ENCODE data around the gene HEPACAM. TPM values are rescaled to one million over a fixed set of nuclear protein-coding genes. Genes with fewer than 3 reads are reported as not detected.

The HEPACAM gene
- total RNA-seq, 4 donors from 2014 or later, result not detected

DNA sequence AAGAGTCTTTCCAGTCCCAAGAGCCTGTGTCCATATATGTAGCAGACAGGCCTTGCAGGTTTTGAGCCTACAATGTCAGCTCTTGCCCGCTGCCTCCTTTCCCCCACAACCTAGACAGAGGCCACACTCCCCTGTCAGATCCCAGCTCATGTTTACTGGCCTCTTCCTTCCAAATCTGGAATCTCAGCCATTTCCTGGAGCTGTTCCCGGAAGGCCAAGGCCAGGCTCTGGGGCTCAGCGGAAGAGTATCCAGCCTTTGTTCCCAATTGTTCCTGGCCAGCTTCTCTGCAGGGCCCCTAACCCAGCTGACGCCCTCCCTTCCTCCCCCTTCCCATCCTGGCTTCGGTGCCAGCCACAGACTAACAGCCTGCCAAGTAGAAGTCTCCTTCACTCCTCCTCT is 37.1 kb downstream of the HEPACAM start:
- Histone ChIP-seq H3K27ac (peak overlapping the region; percentile 32 to 61), H3K9me3 (no peaks in the 10 kb centered on the region), H3K4me1 (no peaks in the 10 kb centered on the region), H3K4me3 (no peak overlapping the region), H3K36me3 (no peaks in the 10 kb centered on the region), H3K27me3 (no peaks in the 10 kb centered on the region)
- peak in 1 of 2 donors; percentile 54 for DNase-seq
- intact Hi-C loops (cut with DNase I; ENCODE audit: low total_unique reads), result no loop called here
- TF ChIP-seq, protein P1, sequence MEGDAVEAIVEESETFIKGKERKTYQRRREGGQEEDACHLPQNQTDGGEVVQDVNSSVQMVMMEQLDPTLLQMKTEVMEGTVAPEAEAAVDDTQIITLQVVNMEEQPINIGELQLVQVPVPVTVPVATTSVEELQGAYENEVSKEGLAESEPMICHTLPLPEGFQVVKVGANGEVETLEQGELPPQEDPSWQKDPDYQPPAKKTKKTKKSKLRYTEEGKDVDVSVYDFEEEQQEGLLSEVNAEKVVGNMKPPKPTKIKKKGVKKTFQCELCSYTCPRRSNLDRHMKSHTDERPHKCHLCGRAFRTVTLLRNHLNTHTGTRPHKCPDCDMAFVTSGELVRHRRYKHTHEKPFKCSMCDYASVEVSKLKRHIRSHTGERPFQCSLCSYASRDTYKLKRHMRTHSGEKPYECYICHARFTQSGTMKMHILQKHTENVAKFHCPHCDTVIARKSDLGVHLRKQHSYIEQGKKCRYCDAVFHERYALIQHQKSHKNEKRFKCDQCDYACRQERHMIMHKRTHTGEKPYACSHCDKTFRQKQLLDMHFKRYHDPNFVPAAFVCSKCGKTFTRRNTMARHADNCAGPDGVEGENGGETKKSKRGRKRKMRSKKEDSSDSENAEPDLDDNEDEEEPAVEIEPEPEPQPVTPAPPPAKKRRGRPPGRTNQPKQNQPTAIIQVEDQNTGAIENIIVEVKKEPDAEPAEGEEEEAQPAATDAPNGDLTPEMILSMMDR (IDR thresholded peaks at IDR 0.05), result no peak
- no peak for TF ChIP-seq POLR2A (IDR thresholded peaks at IDR 0.05)

DNA sequence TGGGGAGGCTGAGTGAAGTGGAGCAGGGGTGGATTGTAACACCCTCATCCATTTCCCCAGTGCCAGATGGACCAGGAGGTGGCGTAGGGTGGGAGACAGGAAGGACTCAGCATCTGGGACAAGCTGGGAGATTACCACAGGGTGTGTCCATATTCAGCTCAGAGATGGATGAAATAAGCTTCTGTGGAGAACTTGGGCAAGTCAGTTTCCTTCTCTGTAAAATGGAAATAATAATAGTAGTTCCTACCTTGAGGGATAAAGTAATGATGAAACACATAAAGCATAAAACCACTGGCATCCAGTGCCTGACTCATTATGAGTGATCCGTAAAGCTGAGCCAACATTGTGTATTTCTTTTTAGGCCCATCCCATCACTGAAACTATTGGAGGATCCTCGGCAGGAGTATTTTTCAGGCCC is 37.6 kb downstream of the HEPACAM start:
- no peaks in the 10 kb centered on the region for H3K27me3 ChIP-seq

DNA sequence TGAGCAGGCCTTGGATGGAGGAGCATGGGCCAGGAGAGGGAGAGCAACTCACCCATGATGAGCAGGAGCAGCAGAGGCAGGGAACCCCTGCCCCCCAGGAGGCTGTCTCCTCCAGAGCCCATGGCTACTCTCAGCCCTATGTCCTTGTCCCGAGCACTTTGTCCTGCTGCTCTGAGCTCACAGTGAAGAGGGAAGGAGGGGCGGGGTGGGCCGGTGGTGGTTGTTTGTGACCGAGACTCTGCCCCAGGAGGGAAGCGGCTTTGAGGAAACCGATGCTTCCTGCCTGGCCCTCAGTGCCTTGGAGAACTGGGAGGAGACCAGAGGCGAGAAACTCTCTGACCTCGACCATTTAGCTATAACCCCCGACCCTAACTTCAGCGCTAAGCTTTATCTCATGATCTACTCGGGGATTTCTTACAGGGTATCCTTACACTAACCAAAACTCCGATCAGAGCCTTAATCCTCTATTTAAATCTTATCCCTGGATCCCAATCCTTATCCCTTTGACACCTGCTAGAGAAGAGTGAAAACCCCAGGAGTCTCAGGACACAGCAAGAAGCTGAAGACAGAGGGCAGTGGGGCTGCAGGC is 38.1 kb downstream of the HEPACAM start, which contains the start of gene ROBO4:
TSS of gene ROBO4 (minus strand) at position 192 of the 589 bp plus-strand sequence. CDS start at position 122, 70 bp downstream.
- Histone ChIP-seq H3K27ac (peak within 1 kb of the TSS; percentile 32 to 61), H3K27me3 (no peaks in the 10 kb centered on the region), H3K9me3 (no peaks in the 10 kb centered on the region), H3K36me3 (no peaks in the 10 kb centered on the region), H3K4me3 (peak within 1 kb of the TSS in 1 of 2 donors; percentile 21), H3K4me1 (no peaks in the 10 kb centered on the region)
- intact Hi-C loops (cut with DNase I; ENCODE audit: low total_unique reads), result no loop called here
- DNase-seq, result peak; percentile 26 to 56
- no peak for TF ChIP-seq POLR2A (IDR thresholded peaks at IDR 0.05)
- TF ChIP-seq, protein P1 (IDR thresholded peaks at IDR 0.05), result no peak

More for the DNA sequence above, 37.6 kb downstream of the HEPACAM start:
- Histone ChIP-seq H3K4me3 (no peak overlapping the region), H3K27ac (peak overlapping the region; percentile 32 to 61), H3K4me1 (no peaks in the 10 kb centered on the region), H3K36me3 (no peaks in the 10 kb centered on the region), H3K9me3 (no peaks in the 10 kb centered on the region)
- DNase-seq, result peak in 1 of 2 donors; percentile 13
- no peak for TF ChIP-seq POLR2A (IDR thresholded peaks at IDR 0.05)
- TF ChIP-seq, protein P1 (IDR thresholded peaks at IDR 0.05), result no peak
- intact Hi-C loops (cut with DNase I; ENCODE audit: low total_unique reads), result no loop called here

DNA sequence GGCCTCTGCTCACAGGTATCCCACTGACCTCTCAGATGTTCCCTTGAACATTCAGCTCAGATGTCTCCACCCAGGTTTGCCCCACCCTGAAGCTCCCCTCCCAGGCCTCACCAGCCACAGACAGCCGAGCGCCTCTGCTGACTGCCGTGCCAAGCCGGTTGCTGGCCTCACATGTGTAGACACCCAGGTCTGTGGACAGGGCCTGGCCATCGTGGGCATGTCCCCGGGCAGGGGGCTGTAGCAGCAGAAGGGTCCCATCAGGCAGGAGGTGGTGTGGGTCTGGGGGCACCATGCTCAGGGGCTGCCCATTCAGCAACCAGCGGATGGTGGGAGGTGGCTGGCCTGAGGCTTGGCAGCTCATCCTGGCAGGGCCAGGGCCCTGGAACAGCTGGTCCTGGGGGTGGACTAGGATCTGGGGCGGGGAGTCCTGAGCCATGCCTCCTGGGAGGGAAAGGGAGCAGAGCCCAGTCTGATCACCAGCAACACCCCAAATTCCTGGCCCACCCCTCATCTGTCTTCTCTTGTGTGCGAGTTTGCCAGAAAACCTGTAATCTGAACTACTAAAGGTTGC is 38.9 kb downstream of the HEPACAM start:
- Histone ChIP-seq H3K9me3 (no peaks in the 10 kb centered on the region), H3K36me3 (no peaks in the 10 kb centered on the region), H3K4me1 (no peaks in the 10 kb centered on the region), H3K27me3 (no peaks in the 10 kb centered on the region), H3K4me3 (peak overlapping the region in 1 of 2 donors; percentile 21), H3K27ac (peak overlapping the region; percentile 32 to 61)
- intact Hi-C loops (cut with DNase I; ENCODE audit: low total_unique reads), result no loop called here
- DNase-seq, result peak in 1 of 2 donors; percentile 26
- no peak for TF ChIP-seq POLR2A (IDR thresholded peaks at IDR 0.05)

DNA sequence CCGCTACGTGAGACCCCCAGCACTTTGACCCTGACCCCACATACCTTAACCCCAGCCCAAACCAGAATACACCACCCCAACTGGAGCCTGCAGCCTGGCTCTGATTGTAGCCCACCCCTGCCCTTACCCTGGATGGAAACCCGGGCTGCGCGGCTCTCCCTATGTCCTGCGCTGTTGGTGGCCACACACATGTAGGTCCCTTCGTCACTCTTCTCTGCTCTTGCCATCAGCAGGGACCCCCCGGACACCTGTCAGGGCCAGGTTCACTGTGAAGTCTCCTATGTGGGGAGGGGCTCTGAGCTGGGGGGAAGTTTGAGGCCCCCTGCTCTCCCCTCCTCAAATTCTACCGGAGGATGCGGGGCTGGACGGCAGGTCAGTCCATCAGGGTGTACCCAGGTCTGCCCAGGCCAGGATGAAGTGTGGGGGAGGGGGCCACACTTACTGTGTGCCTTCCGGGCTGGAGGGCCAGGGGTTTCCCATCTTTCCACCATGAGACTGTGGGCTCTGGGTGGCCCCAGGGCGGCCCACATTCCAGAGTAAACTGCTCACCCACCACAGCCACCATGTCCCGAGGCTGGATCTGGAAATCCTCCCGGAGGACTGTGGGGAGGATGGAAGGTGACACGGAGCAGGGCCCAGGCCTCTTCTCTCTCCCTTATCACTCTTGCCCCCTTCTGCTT is 39.6 kb downstream of the HEPACAM start:
- Histone ChIP-seq H3K36me3 (no peaks in the 10 kb centered on the region), H3K9me3 (no peaks in the 10 kb centered on the region), H3K27me3 (no peaks in the 10 kb centered on the region), H3K27ac (peak overlapping the region; percentile 32 to 61), H3K4me1 (no peaks in the 10 kb centered on the region), H3K4me3 (peak overlapping the region in 1 of 2 donors; percentile 21)
- intact Hi-C loops (cut with DNase I; ENCODE audit: low total_unique reads), result no loop called here
- TF ChIP-seq, protein P1 (IDR thresholded peaks at IDR 0.05), result no peak
- no peak for TF ChIP-seq POLR2A (IDR thresholded peaks at IDR 0.05)
- no peak for DNase-seq
